Measurements from ENCODE around the gene ATP6V0A1.
"Not testable (repeated sequence)": the region's sequence is repeated elsewhere in the genome, so short reads cannot be mapped to it uniquely, and the experiment has no call there.

Gene ATP6V0A1

DNA sequence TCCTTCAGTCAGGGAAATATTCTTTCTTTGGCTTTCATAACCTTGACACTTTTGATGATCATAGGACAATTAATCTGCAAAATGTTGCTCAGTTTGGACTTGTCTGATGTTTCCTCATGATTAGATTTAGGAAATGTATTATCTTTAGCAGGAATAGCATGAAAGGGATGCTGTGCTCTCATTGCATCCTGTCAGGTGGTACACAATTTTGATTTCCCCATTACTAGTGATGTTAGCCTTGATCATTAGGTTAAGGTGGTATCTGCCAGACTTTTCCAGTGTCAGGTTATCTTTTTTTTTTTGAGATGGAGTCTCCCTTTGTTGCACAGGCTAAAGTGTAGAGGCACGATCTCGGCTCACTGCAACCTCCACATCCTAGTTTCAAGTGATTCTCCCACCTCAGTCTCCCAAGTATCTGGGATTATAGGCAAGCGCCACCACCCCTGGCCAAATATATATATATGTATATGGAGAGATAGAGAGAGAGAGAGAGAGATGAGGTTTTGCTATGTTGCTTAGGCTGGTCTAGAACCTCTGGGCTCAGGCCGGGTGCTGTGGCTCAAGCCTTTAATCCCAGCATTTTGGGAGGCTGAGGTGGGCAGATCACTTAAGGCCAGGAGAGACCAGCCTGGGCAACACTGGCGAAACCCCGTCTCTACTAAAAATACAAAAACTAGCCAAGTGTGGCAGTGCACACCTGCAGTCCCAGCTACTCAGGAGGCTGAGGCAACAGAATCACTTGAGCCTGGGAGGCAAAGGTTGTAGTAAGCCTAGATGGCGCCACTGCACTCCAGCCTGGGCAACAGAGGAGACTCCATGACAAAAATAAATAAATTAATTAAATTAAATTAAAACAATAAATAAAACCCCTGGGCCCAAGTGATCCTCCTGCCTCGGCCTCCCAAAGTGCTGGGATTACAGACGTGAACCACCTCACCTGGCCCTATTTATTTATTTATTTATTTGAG is 19.8 kb upstream of the ATP6V0A1 start:
- no peak for DNase-seq

- no peak for DNase-seq
These were observed 17.1 kb upstream of the ATP6V0A1 start for GRCh38 chr17:42441371-42442195.

DNA sequence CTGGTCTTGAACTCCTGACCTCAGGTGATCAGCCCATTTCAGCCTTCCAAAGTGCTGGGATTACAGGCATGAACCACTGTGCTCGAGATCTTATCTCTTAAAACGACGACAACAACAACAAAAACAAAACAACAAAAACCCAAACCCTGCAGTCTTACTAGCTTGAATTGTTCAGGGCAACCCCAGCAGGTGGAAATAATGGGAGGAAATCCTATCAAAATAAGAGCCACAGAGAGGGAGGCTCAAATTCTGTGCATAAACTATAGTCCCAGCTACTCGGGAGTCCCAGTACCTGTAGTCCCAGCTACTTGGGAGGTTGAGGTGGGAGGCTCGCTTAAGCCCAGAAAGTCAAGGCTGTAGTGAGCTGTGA is 16.5 kb upstream of the ATP6V0A1 start:
- no peak for DNase-seq

DNA sequence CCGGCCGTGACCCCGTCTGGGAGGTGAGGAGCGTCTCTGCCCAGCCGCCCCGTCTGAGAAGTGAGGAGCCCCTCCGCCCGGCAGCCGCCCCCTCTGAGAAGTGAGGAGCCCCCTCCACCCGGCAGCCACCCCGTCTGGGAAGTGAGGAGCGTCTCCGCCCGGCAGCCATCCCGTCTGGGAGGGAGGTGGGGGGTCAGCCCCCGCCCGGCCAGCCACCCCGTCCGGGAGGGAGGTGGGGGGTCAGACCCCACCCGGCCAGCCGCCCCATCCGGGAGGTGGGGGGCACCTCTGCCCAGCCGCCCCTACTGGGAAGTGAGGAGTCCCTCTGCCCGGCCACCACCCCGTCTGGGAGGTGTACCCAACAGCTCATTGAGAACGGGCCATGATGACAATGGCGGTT is 9.5 kb upstream of the ATP6V0A1 start:
- DNase-seq: not testable (repeated sequence)

GRCh38 chr17:42449838-42450237 is 8.8 kb upstream of the ATP6V0A1 start:
- not testable (repeated sequence) for DNase-seq

DNA sequence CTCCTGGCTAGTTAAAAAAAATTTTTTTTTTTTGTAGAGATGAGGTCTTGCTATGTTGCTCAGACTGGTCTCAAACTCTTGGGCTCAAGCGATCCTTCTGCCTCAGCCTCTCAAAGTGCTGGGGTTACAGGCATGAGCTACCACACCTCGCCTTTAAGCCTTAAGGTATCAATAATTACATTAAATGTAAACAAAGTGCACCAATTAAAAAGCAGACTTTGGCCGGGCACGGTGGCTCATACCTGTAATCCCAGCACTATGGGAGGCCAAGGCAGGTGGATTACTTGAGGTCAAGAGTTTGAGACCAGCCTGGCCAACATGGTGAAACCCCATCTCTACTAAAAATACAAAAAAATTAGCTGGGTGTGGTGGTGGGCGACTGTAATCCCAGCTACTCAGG is 7.4 kb upstream of the ATP6V0A1 start:
- DNase-seq: not testable (repeated sequence)

DNA sequence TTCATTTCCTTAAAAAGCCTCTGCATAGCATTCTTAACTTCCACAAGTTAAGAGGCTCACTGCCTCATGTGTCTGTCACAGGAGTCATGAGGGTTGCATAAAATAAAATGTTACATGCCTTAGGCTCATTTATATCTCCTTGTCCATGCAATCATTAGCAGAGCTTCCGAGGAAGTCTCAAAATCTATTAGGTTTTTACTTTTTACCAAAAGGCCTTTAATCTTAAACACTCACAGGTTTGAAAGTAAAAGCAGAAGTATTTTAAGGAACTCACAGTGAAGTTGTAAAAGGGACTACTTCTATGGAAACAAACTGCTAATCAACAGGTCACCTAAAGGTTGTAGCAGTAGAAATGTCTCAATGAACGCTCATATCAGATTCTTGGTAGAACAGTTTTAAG is 5.2 kb upstream of the ATP6V0A1 start:
- DNase-seq: no peak

DNA sequence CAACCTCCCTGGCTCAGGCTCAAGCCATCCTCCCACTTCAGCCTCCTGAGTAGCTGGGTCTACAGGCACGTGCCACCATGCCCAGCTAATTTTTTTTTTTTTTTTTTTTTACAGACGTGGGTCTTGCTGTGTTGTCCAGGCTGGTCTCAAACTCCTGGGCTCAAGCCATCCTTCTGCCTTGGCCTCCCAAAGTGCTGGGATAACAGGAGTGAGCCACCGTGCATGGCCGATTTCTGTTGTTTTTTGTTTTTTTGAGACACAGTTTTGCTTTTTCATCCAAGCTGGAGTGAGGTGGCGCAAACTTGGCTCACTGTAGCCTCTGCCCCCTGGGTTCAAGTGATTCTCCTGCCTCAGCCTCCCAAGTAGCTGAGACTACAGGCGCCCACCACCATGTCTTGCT is 3.7 kb upstream of the ATP6V0A1 start:
- not testable (repeated sequence) for DNase-seq

DNA sequence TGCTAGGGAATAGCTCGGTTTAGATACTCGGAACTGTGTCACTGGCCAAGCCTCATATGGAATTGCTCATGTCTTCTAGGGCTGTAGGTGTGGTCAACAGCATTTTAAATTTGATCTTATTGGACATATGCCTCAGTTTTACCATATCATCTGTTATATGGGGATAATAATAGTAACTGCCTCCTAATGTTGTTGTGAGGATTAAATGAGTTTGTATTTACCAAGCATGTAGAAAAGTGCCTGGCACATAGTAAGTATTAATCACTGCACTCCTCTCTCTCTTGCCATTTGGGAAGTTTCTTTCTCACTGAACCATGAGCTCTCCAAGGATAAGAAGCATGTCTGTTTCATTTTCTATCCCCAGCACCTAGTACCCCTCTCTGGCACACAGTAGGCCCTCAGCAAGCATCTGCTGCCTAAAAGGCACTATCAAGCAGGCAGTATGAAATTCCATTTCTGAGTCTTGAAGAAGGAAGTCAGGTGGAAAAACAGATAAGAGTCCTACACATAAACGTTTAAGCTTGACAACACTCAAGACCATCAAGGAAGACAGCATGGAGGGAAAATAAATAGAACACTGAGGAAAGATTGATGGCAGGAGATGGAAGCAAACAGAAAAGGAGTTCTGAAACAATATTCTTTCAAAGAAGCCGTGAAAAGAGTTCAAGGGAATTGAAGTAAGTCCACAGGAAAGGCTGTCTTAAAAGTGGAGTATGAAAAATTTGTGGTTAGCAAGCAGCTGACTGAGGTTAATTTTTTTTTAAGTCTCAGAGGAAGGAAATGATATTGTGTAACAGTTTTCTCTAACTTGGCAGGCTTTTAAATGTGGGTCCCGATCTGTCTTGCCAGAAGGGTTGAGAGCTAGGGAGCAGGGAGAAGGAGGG is 2.2 kb upstream of the ATP6V0A1 start:
- DNase-seq: no peak

DNA sequence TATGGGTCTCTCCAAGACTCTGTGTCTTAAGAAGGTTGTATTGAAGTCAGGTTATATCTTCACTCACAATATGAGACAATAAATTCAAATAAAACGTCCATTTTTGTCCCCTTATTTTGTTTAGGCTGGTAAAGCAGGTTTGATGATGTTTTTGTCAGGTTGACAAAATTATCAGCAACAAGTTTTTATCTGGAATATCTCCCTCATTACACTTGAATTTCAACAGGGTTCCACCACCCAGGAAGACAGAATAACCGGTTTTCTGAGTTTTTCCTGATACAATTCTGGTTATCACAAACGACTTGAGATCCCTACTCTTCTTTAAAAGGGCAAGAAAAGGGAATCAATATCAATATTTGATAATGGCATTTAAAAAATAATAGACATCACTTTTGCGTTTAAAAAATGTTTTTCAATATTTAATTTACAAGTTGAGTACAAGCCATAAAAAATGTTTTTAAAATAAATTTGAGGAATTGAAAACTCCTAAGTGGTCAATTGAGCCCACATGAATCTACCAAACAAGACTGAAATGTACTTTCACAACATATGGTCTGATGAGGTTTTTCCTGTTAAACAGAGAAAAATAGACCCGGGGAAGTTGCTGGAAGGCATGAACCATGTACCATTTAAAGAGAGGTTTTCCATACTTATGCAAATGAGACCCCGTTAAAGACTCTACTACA is 1.4 kb upstream of the ATP6V0A1 start:
- no peak for DNase-seq

- DNase-seq: peak; percentile 48 to 79
These were observed 650 bp downstream of the ATP6V0A1 start for GRCh38 chr17:42459256-42459800.

- DNase-seq: no peak
These were observed 1.2 kb downstream of the ATP6V0A1 start for GRCh38 chr17:42459801-42460281.

DNA sequence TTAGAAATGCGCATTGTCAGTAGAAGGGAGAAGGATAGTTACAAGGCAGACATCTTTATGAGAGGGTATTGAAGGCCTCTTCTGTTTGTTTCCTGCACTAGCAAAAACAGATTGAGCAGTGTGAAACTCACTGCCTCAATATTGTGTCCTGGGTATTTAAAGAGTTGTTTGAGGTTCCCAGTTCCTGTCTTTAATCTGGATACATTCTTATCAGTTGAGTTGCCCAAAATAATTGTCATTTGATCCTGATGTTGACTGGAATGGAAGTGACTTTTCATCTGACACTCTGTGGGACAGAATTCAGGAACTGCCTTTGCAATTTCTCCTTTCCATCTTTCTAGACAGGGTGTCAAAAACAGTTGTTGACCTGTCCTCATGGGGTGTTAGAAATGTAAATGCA is 1.7 kb downstream of the ATP6V0A1 start:
- no peak for DNase-seq

DNA sequence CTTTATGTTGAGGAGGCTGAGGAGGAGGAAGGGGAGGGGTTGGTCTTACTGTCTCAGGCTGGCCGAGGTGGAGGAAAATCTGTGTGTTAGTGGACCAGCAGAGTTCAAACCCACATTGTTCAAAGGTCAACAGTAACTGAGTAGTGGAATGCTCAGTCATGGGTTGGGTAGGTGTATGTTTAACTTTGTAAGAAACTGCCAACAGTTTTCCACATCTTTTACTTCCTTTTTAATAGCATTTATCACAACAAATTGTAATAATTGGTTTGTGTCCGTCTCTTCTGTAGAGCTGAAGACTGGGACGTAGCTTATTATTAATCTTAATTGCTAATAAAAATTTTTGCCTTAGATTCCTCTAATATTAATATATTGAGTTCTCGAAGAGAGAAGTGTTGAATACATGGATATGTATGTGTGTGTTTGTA is 5.3 kb downstream of the ATP6V0A1 start:
- DNase-seq: no peak

DNA sequence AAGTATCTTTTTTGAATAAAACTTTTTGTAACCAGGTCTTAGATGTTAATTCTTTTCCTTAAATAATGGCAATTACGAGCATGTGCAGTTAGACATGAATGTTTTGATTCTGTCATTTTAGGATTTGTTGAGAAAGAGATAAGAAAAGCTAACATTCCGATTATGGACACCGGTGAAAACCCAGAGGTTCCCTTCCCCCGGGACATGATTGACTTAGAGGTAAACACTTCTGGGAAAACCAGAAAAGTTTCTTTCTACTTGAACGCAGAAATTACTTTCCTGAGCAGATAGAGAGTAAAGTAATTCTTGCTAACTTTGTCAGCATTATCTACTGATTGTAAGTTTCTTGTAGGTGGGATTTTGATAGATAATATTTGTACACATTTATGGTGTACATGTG is 9.2 kb downstream of the ATP6V0A1 start:
- DNase-seq: no peak

DNA sequence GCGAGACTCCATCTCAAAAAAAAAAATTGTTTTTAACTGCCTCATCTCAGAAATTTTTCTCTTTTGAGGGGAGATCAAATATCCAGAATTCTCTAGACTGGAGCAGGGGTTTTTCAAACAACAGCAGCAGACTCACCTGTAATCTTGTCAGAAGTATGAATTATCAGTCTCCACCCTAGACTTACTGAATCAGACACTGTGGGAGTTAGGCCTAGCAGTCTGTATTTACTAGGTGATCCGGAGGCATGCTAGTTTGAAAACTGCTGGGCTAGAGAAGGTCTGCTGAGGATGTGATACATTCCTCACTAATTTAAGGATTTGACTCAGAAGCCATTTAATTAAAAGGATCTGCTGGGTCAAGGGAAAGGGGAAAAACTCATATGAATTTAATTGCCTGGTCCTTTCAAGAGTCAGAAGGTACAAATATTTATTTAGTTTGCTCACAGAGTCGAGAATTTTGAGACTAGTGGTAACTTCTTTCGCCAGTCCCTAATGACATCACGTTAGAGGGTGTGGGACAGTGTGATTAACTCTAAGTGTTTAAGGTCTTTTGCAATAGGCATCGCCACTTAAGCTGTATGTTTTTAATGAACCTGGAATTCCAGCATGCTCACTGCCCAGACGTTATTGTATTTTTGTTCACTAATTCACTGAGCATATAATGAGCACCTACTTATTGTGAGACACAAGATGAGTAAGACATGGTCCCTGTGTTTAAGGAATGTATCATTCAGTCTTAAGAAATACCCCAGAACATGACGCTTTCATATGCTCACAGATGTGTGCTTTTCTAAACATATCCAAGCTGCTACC is 14.2 kb downstream of the ATP6V0A1 start:
- DNase-seq: no peak

- DNase-seq: no peak
These were observed 15.6 kb downstream of the ATP6V0A1 start for GRCh38 chr17:42474276-42474675.

DNA sequence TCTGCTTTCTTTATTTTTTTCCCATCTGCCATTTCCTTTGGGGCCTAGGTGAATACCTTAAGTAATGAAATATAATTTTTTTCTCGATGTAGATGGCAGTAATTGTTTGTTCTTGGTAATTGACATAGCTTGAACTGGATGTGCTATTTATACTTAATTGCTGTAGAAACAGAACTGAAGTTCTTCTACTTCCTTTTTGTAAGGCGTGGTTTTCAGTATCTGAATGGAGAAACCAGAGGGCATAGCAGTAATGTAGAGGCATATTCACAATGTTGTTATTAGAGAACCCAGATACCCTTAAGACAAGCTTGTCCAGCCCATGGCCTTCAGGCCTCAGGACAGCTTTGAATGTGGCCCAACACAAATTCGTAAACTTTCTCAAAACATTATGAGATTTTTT is 16.4 kb downstream of the ATP6V0A1 start:
- no peak for DNase-seq

- DNase-seq: no peak
These were observed 17.2 kb downstream of the ATP6V0A1 start for GRCh38 chr17:42475835-42476234.

DNA sequence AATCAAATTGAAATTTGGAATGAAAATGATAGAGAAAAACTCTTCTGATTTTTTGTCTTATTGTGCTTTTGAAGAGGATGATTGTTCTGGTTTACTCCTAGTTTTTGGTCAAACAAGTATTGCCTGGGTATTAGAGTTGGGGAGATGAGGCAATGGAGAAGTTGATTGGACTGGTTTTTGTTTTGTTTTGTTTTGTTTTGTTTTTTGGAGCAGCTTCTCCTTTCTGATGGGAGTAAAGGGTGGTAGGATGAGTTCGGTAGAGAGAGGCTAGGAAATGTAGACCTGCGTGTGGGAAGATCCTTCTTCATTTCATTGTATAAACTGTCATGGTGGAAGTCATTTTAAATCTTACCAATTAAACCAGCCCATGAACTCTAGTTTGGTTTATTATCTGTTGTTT is 17.7 kb downstream of the ATP6V0A1 start:
- DNase-seq: no peak

DNA sequence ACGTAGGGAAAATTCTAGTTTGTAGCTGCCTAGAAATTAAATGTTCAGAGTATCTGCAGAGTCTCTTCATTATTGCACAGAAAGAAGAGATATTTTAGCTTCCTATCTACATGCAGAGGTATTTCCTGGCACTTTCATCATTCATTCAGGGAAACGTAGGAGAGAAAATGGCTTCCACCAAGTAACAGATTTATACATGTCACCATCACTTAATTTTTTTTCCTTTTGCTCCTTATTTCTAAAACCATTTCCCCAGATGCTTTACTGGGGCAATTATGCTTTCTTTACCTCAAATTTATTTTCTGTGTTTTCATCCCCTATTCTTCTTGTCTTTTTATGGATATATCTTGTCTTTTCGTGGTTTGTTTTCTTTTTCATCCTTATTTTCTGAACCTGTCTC is 18.5 kb downstream of the ATP6V0A1 start:
- no peak for DNase-seq
